ENCODE results near the gene SULT1C4. TPM values are rescaled to one million over a fixed set of nuclear protein-coding genes. Genes with fewer than 3 reads are reported as not detected.

SULT1C4 gene
- total RNA-seq, 1 donor from 2014 or later, result 2.4 TPM

DNA sequence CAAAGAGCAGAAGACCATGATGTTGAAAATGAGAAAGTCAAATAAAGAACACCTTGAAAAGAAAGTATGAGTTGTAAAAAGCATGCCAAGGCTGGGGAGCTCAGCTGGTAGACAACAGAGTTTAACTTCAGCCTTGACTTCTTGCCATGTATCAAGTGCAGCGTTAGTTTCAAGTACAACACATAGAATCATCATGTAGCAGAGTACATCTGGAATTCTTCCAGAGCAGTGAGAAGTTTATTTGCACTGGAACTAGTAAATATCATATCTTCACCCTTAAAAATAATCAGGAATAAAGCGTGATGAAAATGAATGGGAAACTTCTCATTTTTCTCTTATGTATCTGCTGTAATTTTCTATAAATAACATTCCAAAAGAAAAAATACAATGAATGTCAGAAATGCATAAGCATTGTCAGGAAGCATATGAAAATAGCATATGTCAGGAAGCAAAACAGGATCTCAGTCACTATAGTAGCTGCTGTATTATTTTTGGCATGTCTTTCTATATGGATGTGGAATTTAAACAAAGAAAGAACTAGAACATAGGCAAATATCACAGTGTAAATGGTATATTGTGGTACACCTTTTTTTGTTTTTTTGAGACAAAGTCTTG lies 10.1 kb upstream of the SULT1C4 start:
- intact Hi-C loops (cut with DNase I), result no loop called here
- no peak for DNase-seq (ENCODE audit: low spot score)

DNA sequence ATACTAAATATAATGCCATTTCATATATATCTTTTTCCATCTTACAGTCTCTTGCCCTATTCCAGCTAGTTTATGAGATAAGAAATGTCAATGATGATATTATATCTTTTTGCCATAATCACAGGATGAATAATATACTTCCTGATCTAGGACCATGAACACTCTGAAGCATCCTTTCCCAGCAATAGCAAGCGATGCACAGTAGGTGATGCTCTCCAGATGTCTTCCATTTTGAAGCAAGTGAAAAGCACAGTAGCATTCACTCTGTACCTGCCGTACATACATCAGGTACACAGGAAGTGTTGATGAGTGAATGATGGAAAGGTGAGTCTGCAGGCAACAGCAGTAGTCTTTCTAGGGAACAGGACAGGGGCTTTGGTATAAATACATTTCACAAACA lies 8.6 kb upstream of the SULT1C4 start:
- no peak for DNase-seq (ENCODE audit: low spot score)
- intact Hi-C loops (cut with DNase I), result no loop called here

DNA sequence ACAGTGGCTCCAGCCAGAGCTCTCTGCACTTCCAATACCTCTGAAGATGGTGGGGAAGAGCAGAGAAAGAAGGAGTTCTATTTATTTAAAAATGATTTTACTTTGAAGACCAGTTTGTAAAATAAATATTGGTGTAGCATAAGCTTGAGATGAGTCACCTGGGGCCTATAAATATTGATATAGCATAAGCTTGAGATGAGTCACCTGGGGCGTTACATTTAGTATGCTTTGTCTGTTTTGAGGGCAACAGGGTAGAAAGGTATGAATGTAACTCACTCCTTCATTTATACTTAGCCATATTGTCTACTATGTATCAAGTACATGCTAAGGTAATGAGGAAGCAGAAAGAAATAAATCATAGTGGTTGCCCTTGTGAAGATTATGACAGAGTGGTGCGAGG lies 7.7 kb upstream of the SULT1C4 start:
- no peak for DNase-seq (ENCODE audit: low spot score)
- intact Hi-C loops (cut with DNase I), result no loop called here

DNA sequence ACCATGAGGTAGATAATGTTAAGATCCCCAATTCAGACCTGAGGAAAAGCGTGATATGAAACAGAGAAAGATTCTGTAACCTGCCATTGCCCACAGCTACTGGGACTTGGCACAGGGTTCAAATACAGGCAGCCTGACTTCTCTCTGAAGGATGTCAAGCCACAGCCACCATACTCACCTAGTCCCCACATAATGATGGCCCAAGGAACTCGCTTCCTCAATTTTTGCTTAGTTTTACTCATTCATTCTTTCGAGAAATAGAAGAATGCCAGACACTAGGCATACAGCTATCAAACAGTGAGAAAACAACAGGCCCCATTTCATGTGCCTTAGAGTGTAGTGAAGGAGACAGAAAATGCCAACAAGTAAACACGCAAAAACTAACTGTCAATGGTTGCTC lies 980 bp upstream of the SULT1C4 start:
- no peak for DNase-seq (ENCODE audit: low spot score)
- intact Hi-C loops (cut with DNase I), result no loop called here

DNA sequence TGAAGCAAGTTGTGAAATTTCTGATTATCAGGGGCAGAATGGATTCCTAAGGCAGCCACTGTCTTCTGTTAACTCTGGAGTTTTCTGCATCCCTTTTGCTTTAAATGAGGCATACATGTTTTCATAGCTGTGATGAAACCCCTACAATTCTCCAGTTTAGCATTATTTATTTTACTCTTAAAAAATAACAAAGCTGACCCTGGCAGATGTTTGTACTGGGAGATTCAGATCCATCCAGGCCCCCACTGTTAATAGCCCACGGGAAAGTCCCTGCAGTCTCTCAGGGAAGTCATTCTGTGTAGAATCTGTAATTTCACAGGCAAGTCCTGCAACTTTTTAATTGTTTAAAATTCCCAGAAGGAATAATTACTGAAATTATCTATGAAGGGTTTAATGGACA lies 353 bp upstream of the SULT1C4 start:
- intact Hi-C loops (cut with DNase I), result no loop called here
- no peak for DNase-seq (ENCODE audit: low spot score)

DNA sequence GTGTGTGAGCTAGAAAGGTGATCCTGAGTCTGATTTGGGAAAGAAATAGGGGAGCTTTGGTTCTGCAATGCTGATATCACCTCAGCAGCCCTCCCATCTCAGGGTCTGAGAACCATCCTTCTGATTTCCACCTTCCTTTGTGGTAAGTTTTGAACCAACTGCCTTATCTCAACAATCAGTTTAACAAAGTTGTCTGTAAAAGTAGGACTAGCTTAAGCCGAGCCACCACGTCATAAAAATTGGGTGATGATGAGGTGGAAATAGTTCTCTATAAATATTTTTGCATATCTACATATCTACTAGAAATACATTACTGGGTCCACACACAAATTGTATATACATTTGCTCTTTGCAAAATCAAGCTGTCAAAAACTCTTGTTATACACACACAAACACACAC lies 1.1 kb downstream of the SULT1C4 start:
- no peak for DNase-seq (ENCODE audit: low spot score)
- intact Hi-C loops (cut with DNase I), result no loop called here

DNA sequence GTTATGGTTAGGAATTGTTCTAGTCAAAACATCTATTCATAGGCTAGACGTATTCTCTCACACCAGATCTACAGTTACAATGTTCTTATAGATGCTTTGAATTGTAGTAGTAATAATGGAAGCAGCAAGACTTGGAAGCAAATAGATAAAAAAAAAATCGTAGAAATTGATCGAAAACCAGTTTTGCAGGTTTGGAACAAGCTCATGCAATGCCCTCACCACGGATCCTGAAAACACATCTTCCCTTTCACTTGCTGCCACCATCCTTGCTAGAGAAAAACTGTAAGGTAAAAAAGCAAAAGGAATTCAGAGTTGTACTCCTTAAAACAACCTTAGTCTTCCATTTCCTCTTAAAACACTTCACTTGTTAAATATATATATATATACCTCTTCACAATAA lies 4.4 kb downstream of the SULT1C4 start:
- DNase-seq (ENCODE audit: low spot score), result no peak
- intact Hi-C loops (cut with DNase I), result no loop called here

DNA sequence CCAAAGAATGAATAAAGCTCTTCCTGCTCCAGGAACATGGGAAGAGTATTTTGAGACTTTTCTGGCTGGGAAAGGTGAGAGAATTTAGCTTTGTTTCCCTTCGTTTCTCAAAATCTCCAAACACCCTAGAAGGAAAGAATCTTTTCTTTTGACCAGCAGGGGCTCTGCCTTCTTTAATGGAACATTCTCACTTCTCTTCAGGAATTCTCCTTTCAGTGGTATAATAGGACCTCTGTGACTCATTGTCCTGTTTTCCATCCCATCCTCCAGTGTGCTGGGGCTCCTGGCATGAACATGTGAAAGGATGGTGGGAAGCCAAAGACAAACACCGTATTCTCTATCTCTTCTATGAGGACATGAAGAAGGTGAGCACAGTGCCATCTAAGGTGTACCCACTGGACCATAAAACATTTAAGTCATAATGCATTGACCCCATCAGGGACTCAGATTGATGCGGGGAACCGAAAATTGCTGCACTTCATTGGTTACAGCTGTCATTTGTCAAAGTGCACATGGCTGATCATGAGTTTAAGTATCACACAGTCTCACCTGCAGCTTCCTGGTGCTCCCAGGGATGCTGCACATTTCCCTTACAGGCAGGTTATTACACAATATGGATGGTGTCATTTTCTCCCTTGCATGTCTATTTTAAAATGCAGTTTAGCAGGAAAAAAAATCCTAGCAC lies 5.5 kb downstream of the SULT1C4 start:
- intact Hi-C loops (cut with DNase I), result no loop called here
- DNase-seq (ENCODE audit: low spot score), result no peak

DNA sequence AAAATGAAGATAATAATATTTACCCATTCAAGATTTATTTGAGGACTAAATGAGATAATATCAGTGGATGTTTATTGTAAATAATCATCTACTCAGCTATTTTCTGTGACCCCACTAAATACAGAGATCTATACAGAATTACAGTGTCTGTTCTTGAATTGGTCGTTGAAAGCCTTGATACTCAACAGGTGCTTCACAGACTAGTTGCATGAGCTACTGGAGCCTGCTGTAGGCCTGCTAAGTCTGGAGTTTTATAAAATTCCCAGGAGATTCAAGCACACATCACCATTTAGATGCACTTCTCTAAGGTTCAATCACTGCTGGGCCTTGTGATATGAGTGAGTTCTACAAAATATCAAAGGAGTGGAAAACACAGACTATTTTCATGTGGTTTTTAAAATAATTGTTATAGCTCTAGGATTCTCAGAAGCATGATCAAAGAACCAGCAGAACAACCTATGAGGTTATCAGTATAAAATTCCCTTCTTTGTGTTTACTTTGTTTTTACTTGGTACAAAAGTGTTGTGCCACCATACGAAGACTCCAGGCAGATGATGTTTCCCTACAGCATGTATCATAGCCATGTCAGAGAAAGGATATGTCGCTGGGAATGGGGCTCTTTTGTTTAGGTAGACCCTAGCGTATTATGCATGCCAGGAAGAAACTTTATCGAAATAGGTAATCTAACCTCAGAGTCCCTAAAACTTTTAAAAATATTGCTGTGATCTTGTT lies 7.1 kb downstream of the SULT1C4 start:
- no peak for DNase-seq (ENCODE audit: low spot score)
- intact Hi-C loops (cut with DNase I), result no loop called here

DNA sequence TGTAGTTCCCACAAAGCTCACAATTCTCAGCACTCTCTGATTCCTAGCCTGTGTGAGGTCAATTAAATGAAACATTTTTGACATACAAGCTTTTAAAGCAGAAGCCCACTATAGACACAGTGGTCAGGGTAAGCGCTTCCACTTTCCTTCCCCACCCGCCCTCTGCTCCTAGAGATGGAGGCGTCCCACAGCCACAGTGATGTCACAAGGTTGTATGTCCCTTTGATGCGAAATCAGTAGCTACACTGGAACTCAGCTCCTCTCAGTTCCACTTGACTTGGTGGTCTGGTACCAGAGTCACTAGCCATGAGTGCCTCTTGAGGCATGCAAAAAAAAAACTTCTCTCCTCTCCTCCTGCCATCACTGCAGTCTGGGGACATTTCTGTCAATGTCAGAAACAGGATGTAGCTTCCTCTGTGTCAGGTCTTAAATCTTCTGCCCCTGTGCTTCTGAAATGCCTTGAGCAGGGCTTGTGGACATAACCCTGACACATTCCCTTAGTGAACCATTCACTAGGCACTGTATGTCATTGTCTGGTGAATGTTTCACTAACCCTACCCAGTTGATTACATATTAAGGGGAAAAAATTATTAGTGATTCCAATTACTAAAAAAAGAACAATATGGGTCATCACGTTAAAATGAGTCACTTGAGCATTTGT lies 7.8 kb downstream of the SULT1C4 start:
- intact Hi-C loops (cut with DNase I), result no loop called here
- no peak for DNase-seq (ENCODE audit: low spot score)

DNA sequence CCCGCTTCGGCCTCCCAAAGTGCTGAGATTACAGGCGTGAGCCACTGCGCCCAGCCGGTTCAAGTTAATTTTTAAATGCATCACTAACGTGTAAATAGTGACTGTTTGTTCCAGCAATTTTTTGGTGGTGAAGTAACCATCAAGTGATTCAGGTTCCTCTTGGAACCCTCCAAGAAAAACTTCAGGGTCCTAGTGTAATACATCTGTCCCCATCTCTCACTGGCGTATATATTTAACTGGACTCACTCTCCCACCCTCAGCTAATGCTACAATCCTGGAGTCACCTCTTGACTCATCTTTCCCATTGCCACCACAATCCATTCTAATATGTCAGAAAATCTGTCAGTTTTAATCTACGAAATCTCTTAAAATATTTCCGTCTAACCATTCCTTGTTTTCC lies 10.3 kb downstream of the SULT1C4 start:
- intact Hi-C loops (cut with DNase I), result no loop called here

DNA sequence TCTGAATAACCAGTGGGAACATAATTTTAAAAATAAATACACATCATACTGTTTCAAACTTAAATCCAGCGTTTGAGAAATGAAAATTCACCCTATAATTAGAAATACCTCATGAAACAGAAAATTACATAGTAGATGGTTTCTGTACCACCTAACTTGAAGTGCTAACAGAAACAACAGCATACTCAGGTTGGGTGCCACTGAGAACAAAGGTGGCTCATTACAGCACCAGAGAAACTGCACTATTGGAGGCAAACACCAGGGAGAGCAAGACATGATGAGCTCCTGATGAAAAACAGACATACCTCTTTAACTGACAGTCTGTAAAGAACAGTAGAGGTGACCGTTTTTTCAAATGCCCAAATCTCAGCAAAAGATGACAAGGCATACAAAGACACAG lies 12.6 kb downstream of the SULT1C4 start:
- intact Hi-C loops (cut with DNase I), result no loop called here
- DNase-seq (ENCODE audit: low spot score), result no peak

More for the DNA sequence above, 10.3 kb downstream of the SULT1C4 start:
- DNase-seq (ENCODE audit: low spot score), result no peak

DNA sequence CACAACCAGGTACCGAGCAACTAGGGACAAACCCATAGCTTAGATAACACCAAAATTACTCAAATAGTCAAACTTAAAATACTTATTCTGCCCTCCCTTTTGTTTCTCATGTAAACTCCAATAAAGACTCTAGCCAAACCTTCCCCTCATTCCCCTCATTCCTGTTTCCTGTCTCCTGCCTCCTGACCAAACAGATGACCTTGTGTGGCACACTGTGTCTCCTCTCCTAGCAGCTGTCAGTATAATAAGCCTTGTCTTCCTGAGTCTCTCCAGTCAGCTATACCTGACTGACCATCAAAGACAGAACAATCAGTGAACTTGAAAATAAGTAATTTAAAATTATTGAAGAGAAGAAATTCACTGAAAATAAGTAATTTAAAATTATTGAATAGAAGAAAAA lies 14.3 kb downstream of the SULT1C4 start:
- no peak for DNase-seq (ENCODE audit: low spot score)
- intact Hi-C loops (cut with DNase I), result no loop called here

DNA sequence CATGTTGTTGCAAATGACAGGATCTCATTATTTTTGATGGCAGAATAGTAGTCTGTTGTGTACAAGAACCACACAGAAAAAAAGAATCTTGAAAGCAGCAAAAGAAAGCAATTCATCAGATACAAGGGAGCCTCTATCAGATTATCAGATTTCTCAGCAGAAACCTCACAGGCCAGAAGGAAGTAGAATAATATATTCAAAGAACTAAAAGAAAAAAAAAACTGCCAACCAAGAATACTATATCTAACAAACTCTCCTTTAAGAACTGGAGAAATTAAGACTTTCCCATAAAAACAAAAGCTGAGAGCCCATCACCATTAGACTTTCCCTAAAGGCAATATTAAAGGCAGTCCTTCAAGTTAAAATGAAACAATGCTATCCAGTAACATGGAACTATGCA lies 15.4 kb downstream of the SULT1C4 start:
- DNase-seq (ENCODE audit: low spot score), result no peak
- intact Hi-C loops (cut with DNase I), result no loop called here

DNA sequence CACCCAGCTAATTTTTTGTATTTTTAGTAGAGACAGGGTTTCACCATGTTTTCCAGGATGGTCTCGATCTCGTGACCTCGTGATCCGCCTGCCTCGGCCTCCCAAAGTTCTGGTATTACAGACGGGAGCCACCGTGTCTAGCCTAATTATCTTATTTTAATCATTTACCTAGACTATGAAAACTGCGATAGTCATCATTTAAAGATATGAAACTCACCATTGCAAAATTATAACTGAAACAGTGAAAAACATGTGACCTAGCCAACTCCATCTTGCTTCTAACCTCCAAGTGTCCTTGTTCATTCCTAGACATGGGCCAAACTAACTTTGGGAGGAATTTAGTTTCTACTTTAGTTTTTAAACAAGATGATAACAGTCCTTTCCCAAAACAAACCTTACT lies 17.4 kb downstream of the SULT1C4 start:
- DNase-seq (ENCODE audit: low spot score), result no peak
- intact Hi-C loops (cut with DNase I), result no loop called here

DNA sequence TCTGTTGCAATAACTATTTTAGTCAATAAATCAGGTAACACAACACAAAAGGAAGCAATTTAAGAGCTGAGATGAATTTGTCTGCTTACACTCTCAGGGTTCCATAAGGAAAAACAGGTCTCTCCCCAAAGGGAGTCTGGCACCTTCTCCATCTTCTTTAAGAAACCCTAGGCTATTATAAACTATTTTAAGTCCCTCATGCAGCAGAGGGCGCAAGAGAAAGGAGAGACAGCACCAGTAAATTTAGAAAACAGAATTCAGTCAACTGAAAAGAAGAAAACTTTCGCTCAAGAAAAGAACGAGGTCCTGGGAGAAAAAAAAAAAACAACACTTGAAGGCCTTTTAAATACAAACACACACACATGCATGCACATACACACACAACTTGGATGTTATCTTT lies 19.1 kb downstream of the SULT1C4 start:
- intact Hi-C loops (cut with DNase I), result no loop called here
- no peak for DNase-seq (ENCODE audit: low spot score)

DNA sequence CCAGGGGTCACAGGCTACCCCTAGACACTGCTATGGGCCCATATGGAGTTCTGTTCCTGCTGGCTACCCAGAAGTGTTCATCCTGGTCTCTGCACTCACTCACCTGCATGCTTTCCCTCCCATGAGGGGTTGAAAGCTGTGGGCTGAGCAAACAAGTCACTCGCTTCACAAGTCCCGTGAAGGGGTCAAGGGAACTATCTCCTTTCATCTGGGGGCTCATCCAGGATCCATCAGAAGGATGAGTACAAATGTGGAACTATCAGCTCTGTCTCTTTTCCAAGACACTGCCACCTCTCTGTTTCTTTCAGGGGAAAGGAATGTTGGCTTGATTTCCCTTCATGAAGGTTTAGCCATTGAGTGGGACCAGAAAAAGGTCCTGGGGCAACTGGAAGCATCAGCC lies 21.7 kb downstream of the SULT1C4 start:
- no peak for DNase-seq (ENCODE audit: low spot score)
- intact Hi-C loops (cut with DNase I), result no loop called here

DNA sequence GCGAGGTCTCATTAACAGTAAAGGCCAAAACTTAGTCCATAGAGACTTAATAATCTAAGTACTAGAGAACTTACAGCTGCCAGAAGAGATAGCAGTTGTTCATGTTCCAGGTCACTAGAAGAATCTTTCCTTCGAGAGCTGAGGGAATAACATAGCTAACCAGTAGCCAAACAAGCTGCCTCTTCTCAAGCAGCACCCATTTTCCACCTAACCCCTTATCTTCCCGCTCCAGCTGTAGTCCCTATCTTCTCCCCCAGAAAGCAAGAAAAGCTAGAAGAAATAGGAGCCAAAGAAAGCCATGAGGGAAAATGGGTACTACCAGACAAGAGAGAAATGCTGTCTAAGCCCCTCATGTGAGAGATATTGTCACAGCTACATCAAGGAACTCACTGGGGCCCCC lies 24.0 kb downstream of the SULT1C4 start:
- DNase-seq (ENCODE audit: low spot score), result no peak
- intact Hi-C loops (cut with DNase I), result no loop called here

DNA sequence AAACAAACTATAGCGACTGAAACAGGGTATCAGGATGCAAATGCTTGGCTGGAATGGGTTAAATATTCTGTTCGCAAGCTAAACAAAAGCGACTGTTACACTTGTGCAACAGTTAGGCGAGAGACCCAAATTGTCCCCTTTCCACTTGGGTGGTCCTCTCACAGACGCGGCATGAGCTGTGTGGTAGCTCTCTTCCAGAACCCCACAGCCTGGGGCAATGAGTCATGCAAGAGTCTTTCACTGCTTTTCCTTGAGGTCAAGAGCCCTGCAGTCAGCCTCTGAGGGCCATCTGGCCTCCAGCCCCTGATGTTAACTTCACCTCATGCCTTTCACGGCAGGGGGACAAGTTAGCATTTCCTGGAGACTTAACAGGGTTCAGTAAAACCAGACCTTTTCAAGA lies 25.7 kb downstream of the SULT1C4 start:
- intact Hi-C loops (cut with DNase I), result no loop called here

DNA sequence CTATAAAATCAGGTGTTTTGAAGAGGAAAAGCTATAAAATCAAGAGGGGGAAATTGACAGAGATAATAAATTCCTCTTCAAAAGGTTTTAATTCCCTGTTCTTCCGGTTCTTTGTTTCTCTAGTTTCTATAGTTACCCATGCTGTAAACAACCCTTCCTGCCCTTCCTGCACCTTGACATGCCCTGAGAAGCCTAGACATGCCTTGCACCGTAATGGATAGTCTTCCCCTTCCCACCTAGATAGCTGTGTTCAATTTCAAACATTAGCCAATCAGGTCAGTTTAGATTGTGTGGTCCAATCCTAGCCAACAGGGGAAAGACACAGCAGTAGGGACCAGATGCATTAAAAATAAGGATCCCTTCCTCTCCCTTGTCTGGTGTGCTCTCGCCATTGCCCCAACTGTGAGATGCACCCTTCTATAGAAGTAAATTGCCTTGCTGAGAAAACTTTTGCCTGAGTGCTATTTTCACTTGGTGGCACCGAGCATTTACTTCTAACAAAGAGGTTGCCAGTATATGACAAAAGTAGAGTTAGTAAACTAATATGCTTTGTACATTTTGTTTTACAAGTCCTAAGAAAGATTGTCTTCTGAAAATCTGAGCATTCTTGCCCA lies 27.1 kb downstream of the SULT1C4 start:
- DNase-seq (ENCODE audit: low spot score), result no peak
- intact Hi-C loops (cut with DNase I), result no loop called here

More for the DNA sequence above, 25.7 kb downstream of the SULT1C4 start:
- DNase-seq (ENCODE audit: low spot score), result no peak
